Middle frontal gyrus (tissue), 1 donor: ENCODE measurements around the gene SLC5A11.
"Not testable (repeated sequence)": the region's sequence is repeated elsewhere in the genome, so short reads cannot be mapped to it uniquely, and the experiment has no call there.

ENCODE experiments used
- DNase-seq: peaks from one replicate; pipeline ENCODE4 v3.0.0-alpha.2; 2015; ENCODE audit warnings: low spot score; ENCODE audit errors: extremely low spot score

Gene SLC5A11

DNA sequence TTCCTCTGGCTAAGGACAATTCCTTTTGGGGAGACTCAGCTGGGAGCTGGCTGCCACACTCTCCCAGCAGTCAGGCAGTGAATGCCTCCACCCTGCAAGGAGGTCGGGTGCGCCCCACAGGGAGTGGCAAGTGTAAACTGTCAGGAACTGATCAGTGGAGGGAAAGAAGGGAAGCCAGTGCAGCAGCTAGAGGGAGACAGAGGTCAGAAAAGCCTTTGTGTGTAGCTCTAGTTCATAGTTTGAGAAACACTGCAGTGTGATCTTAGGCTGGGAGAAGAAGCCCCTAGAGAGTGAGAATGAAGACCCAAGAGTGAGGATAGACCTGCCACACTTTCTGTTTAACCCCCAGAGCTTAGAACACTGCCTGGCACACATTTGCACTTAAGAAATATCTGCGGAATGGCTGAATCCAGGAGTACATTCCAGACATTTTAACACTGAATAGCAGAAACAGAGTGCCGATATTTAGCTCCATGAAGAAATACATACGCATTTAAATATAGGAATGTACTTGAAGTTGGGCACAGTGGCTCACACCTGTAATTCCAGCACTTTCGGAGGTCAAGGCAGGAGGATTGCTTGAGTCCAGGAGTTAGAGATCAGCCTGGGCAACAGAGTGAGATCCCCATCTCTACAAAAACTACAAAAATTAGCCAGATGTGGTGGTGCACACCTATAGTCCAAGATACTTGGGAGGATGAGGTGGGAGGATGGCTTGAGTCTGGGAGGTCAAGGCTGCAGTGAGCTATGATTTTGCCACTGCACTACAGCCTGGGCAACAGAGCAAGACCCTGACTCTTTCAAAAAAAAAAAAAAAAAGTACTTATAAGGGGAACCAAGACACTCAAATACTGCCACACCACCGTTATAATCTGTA is 11.1 kb upstream of the SLC5A11 start:
- peak; percentile 15 for DNase-seq

DNA sequence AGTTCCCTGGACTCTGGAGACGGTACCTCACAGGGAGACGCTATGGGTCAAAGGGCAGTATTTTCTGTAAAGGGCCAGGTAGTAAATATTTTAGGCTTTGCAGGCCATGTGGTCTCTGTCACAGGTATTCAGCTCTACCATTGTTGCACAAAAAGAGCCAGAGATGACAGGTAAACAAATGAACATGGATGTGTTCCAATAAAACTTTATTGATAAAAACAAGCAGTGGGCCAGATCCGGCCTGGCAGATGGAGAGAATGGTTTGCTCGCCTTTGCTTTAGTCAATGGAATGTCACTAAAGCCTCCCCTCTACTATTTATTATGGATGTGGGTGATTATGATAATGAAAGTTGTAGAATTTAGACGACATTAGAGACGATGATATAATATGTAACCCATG is 8.9 kb upstream of the SLC5A11 start:
- no peak for DNase-seq

DNA sequence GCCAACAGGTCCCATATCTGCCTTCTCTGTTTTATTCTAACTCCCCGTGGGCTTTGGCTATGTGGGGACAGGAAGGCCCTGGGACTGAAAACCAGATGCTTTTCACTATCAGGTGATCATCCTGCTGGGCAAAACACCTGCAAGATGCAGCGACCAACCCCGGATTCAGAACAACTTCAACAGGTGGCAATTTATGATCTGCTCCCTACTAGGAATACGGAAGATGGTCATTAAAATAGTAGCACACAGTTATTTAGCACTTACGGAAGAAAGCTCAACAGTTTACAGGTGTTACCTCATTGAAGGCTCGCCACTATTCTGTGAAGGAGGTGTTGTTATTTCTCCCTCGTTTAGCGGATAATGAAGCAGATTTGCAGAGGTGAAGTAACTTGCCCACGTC is 7.8 kb upstream of the SLC5A11 start:
- no peak for DNase-seq

DNA sequence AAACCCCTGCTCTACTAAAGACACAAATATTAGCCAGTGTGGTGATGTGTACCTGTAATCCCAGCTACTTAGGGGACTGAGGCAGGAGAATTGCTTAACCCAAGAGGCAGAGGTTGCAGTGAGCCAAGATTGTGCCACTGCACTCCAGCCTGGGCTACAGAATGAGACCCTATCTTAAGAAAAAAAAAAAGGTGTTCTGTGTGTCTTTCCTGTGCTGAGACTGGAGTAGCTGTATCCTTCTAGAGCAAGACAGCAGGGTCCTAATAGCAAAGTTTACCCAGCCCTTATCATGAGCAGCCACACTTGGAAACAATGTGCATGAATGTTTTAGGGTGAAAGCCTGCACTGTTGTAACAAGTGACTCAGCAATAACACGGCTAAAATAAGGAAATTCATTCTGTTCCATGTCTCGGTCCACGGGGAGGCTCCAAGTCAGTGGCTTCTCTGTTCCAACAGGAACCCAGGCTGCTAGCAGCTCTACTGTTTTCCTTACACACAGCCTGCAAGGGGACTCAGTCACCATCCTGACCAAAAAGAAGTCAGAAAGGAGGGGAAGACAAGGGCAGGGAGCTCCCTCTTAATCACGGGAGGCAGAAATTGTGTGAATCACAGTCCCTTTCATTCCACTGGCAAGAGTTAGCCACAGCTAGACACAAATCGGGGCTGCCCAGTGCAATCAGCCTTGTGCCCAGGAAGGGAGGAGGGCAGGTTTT is 7.1 kb upstream of the SLC5A11 start:
- DNase-seq: no peak

DNA sequence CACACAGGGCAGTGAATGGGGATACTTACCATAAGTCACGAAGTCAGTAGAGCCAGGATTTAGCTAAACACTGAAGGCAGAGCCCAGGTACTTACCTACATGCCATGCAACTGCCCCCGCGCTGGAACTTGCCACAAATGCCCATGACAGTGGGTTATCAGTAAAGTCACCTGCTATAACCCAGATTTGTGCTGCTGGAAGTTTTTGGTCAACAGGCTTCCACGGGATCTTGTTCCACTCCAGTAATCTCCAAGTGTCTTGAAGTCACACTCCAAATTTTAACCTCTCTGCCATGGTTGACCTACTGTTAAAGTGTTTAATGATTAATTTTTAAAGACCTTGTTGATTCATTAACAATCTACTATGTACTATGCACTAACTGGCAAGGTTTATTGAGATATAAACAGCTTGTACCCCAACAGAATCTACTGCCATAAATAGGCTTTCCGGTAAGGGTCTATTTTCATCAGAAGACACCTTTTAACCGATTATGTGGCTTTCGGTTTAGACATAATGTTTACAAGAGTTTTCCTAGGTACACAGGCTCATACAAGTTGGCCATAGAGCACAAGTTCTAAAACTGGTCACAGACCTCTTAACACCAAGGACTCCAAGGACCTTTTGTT is 6.3 kb upstream of the SLC5A11 start:
- DNase-seq: no peak

DNA sequence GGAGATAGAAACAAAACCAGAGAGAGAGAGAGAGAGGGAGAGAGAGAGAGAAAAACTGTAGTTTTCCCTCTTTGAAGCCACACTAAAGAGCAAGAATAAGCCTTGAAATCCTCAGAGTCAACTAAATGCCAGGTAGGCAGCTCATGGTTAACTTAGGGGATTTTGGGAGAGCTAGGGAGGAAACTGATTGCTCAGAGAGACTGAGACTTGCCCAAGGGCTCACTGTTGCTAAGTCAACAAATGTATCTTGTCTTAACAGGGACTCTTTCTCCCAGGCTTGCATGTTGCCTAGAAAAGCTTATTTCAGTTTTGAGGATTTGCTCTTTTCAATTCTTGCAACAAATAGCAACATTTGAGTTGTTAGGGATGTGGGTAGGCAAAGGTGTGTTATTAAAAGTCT is 4.5 kb upstream of the SLC5A11 start:
- DNase-seq: no peak

DNA sequence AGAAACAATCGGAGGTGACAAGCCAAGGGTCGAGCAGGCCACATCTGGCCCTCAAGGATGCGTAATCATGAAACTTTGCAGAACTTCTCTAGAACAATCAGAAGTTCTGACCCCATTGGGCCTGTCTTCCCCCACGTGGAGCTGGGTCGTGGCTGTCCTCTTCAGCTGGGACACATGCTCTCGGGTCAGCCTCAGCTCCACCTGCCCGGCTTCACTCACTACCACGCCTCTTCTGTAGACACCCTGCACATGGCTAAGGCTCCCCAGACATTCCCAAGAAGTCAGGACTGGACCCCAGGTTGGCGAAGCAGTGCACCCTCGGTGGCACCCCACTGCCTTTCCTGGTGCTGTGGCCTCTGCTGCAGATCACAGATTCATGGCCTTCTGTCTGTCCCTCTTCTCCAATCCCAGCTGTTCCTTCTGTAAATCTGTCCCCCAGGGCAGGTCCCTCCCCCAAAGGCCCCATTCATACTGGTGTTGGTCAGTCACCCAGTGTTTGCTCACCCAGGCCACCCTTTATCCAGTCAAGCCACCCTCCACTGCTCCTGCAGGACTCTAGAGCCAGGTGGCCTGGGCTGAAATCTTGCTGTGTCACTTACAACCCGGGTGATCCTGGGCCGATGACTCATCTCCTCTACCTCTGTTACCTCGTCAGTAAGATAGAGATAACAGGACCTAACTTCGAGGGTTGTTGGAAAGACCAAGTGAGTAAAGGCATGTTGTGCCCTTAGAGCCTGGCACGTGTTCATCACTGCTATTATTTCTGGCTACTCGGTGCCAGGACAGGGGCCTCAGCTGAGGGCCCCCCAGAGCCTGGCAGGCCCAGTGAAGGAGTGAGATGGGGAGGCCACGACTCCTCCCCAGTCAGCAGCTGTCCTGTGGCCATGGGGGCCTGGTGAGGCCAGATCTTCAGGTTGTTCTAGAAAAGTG is 1.4 kb upstream of the SLC5A11 start:
- no peak for DNase-seq

DNA sequence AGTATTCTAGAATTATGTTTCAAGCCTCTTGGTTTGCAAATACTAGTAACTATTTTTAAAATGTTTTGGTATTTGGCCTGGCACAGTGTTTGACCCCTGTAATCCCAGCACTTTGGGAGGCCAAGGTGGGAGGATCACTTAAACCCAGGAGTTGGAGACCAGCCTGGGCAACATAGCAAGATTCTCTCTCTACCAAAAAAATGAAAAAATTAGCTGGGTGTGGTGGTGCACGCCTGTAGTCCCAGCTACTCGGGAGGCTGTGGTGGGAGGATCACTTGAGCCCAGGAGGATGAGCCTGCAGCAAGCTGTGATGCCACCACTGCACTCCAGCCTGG is 765 bp upstream of the SLC5A11 start:
- not testable (repeated sequence) for DNase-seq

DNA sequence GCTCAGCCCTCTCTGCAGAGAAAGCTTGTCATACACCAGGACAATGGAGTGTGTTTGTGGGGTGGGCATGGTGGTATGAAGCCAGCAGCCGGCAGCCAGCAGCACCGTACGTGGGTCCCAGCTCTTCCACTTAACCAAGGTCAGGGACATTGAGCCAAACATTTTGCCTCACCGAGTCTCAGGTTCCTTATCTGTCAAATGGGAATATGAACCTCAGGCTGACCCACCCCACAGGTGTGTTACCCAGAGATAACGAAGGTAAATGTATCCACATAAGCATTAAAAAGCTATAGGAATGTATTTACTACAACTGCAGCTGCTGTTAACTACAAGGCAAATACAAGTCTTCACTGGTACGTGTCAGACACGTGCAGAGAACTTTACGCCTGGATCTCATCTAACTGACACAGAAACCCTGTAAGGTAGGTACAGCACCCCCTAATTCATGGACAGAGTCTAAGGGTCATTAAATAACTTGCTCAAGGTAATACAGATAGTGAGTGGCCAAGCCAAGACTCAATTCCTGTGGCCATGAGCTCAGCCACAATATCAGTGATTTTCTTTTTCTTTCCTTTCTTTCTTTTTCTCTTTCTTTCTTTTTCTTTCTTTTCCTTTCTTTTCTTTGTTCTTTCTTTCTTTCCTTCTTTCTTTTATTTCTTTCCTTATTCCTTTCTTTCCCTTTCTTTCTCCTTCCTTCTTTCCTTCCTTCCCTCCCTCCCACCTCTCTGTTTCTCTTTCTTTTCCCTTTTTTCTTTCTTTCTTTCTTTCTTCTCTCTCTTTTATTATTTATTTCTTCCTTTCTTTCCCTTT is 990 bp downstream of the SLC5A11 start:
- no peak for DNase-seq

DNA sequence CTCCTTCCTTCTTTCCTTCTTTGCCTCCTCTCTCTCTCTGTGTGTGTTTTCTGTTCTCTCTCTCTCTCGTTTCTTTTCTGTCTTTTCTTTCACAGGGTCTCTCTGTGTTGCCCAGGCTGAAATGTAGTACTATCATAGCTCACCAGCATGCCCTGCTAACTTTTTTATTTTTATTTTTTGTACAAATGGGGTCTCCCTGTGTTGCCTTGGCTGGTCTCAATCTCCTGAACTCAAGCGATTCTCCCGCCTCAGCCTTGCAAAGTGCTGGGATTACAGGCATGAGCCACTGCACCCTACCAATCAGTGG is 1.5 kb downstream of the SLC5A11 start:
- DNase-seq: no peak

DNA sequence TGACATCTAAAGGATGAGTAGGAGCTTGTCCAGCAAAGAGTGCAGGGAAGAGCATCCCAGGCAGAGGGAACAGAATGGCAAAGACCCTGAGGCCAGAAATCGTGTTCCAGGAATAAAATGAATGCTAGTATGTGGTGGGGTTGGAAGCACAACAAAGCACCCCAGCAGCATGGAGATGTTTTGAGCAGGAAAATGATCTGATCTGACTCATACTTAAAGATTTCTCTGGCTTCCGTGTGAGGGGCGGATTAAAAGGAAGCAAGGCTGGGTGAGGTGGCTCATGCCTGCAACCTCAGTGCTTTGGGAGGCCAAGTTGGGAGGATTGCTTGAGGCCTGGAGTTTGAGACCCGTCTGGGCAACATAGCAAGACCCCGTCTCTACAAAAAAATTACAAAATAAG is 2.3 kb downstream of the SLC5A11 start:
- DNase-seq: no peak

DNA sequence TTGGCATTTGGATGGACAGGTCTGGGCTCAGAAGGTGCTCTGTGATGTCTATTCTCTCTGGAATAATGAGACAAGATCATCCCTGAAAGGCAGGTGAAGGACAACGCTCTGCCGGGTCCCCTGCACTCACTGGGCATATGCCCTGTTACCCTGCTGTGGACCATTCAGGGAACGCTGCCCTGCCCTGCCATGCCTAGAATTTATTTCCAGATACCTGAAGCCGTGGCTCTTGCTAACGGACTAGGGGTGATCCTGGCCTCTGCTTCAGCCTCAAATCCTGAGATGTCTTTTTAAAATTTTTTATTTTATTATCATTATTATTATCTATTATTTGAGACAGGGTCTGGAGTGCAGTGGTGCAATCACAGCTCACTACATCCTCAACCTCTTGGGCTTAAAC is 3.9 kb downstream of the SLC5A11 start:
- no peak for DNase-seq

DNA sequence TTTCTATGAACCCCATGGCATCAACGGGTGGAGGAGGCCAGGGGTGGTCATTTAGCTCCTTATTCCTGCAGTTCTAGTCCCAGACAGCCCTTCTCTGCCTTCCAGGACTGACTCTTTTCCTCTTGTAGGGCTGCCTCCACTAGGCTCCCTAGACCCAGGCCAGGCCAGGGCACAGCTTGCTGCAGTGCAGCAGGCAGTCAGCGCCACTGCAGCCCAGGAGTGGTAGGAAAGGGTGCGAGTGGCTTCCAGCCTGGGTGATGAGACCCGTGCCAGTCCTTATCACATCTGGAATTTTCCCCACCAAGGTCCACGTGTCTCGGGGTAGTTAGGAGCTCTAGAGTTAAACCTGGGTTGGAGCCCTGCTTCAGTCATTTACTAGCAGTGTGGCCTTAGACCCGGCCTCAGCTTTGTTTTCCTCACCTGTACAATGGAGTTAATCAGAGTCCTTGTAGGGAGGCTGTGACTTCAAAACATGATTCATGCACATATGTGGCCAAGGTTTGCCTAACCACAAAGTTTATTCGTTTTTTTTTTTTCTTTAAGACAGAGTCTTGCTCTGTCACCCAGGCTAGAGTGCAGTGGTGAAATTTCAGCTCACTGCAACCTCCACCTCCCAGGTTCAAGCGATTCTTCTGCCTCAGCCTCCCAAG is 4.7 kb downstream of the SLC5A11 start:
- DNase-seq: no peak

DNA sequence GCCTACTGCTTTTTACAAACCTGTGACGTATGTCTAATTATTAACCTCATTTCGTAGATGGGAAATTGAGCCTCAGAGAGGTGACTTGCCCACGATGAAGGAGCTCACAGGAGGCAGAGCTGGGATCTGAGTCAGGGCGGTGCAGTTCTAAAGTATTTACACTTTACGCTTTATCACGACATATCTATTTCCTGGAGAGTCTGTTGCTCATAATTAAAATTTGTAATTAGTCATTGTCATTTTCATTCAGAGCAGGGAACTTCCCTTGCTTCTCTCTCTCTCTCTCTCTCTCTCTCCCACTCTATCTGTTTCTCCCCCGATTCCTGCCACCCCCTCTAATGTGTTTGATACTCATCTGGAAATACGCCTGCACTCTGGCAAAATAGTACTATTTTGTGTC is 5.9 kb downstream of the SLC5A11 start:
- DNase-seq: no peak

DNA sequence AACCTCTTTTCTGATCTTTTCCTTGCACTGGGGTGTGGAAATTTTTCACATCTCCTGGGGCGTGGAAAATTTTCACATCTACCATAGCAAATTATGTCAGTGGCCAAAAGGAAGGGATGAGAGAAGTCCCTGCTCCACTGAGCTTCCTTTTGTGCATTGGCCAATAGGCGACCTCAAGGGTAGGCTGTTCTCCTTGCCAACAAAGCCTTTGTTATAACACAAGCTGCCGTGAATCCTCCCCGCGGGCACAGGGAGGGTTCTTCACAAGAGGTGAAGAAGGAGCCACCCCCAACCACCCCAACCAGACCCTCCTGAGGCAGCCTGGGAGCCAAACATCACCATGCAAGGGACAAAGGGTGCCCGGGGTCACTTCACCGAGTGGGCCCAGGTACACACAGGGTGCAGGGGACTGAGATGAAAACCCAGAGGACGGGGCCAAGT is 6.5 kb downstream of the SLC5A11 start:
- no peak for DNase-seq

DNA sequence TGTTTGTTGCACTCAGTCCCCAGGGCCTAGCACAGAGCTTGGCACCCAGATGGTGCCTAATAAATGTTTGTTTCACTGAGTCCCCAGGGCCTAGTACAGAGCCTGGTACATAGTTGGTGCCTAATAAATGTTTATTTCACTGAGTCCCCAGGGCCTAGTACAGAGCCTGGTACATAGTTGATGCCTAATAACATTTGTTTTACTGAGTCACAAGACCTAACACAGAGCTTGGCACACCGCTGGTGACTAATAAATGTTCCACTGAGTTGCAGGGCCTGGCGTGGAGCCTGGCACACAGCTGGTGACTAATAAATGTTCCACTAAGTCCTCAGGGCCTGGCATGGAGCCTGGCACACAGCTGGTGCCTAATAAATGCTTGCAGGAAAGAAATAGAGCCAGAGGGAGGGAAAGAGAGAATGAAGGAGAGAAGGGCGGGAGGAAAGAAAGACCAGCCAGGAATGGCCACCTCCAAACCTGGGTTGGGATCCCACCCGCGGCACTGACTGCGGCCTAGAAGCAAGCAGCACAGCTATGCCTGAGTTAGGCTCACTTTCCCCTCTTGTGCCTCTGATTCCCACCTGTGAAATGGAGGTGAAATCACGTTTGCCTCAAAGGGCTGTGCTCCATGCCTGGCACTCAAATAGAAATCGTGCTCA is 7.5 kb downstream of the SLC5A11 start:
- DNase-seq: no peak

DNA sequence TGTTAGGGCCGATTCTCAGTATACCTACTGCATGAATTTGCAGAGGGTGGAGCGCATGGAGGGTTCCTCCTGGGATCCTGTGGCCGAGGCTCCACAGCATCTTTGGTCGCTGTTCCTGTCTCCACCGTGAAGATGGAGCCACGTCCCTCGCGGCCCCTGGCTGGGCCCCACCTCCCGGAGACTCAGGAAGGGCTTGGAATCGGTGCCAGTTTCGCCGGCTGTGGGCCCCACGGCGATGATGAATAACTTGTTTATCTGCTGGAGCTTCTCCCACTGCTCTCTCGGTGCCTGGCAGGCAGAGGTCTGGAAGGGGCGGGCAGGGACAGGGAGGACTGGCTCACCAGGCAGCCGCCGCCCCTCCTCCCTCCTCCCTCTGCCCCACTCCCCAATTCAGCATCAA is 8.1 kb downstream of the SLC5A11 start:
- peak; percentile 41 for DNase-seq

DNA sequence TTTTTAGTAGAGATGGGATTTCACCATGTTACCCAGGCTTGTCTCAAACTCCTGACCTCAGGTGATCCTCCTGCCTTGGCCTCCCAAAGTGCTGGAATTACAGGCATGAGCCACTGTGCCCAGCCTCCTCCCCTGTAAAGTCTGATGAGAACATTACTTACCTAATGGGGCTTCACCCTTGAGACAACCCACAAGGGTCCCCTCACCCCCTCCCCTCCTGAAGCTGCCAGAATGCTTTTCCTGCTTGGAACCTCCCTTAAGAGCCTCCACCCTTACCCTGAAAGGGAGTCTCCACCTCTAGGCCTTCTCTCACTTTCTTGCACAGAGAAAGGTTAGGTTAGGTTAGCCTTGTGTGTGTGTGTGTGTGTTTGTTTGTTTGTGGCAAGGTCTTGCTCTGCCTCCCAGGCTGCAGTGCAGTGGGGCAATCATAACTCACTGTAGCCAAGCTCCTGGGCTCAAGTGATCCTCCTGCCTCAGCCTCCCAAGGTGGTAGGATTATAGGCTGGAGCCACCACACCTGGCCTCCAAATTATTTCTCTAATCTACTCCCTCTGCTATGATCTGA is 8.9 kb downstream of the SLC5A11 start:
- DNase-seq: no peak

DNA sequence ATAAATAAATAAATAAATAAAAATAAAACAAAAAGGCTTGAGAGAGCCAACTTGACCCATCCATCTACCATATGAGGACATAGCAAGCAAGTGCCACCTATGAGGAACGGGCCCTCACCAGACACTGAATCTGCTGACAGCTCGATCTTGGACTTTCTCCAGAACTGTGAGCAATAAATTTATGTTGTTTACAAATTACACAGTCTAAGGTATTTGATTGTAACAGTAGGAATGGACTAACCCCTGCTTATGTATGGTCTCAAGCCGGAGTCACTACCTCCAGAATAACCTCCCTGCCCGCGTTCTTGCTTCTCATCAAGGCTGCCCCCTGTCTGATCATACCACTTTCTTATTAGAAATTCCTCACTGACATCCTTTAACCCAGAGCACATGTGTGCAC is 9.9 kb downstream of the SLC5A11 start:
- DNase-seq: no peak
